WERI-Rb-1 (cell line): Measurements from ENCODE around the gene ASF1B.

Experiments used
- DNase-seq: peaks from one replicate; pipeline ENCODE4 v3.0.0-alpha.2; 2020
- H3K27ac ChIP-seq: fragments of 250-450 bp; sonication (Bioruptor Pico); 2 replicates; pipeline ENCODE4 v1.5.1; 2020; ENCODE audit warnings: mild to moderate bottlenecking, moderate library complexity
- H3K27me3 ChIP-seq: fragments of 250-450 bp; sonication (Bioruptor Pico); 2 replicates; pipeline ENCODE4 v1.5.1; 2021; ENCODE audit warnings: mild to moderate bottlenecking, low read depth, moderate library complexity; ENCODE audit not compliant: insufficient read depth, severe bottlenecking
- H3K36me3 ChIP-seq: fragments of 250-450 bp; sonication (Bioruptor Pico); 2 replicates; pipeline ENCODE4 v1.5.1; 2020; ENCODE audit warnings: mild to moderate bottlenecking, moderate library complexity
- H3K4me3 ChIP-seq: 2 replicates; pipeline ENCODE4 v1.5.1; 2011; ENCODE audit warnings: low read depth, mild to moderate bottlenecking, control low read depth, low read length
- H3K9me3 ChIP-seq: fragments of 250-450 bp; sonication (Bioruptor Pico); 2 replicates; pipeline ENCODE4 v1.5.1; 2021; ENCODE audit warnings: mild to moderate bottlenecking, moderate library complexity; ENCODE audit not compliant: severe bottlenecking
- TF ChIP-seq, protein P1 (sequence below): IDR thresholded peaks from 2 replicates; pipeline ENCODE4 v1.5.1; 2011; ENCODE audit warnings: low read depth, mild to moderate bottlenecking, control low read depth, inconsistent platforms, low read length

The ASF1B gene

DNA sequence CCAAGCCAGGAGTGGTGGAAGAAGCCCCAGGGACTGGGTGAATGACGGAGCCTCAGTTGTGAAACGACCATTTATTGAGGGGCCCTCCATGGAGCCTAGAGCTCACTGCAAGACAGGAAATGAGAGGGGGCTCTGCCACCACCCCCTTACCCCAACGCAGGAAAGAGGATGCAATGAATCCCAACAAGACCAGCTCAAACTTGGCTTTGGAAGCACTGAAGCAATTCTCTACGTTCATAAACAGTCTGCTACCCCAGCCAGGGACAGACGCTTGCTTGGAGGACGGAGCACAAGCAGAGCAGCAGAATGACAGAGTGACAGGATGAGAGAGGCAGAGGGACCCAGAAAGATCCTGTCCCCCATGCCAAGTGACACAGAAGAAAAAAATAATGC, 19.9 kb downstream of the ASF1B start:
- peak overlapping the region; percentile 56 for H3K4me3 ChIP-seq

GRCh38 chr19:14115756-14116155, 20.6 kb downstream of the ASF1B start:
- H3K27ac ChIP-seq: no peak overlapping the region
- no peak overlapping the region for H3K4me3 ChIP-seq
- H3K27me3 ChIP-seq: no peaks in the 10 kb centered on the region
- peaks cover 16% of the 10 kb centered on the region for H3K36me3 ChIP-seq
- TF ChIP-seq, protein P1, sequence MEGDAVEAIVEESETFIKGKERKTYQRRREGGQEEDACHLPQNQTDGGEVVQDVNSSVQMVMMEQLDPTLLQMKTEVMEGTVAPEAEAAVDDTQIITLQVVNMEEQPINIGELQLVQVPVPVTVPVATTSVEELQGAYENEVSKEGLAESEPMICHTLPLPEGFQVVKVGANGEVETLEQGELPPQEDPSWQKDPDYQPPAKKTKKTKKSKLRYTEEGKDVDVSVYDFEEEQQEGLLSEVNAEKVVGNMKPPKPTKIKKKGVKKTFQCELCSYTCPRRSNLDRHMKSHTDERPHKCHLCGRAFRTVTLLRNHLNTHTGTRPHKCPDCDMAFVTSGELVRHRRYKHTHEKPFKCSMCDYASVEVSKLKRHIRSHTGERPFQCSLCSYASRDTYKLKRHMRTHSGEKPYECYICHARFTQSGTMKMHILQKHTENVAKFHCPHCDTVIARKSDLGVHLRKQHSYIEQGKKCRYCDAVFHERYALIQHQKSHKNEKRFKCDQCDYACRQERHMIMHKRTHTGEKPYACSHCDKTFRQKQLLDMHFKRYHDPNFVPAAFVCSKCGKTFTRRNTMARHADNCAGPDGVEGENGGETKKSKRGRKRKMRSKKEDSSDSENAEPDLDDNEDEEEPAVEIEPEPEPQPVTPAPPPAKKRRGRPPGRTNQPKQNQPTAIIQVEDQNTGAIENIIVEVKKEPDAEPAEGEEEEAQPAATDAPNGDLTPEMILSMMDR: no peak
- no peak for DNase-seq
- no peaks in the 10 kb centered on the region for H3K9me3 ChIP-seq

More for the DNA sequence above, 19.9 kb downstream of the ASF1B start:
- DNase-seq: no peak
- peaks cover 19% of the 10 kb centered on the region for H3K36me3 ChIP-seq
- no peak overlapping the region; the same call in 1 of the 2 replicates for H3K27ac ChIP-seq
- no peaks in the 10 kb centered on the region for H3K9me3 ChIP-seq
- no peaks in the 10 kb centered on the region for H3K27me3 ChIP-seq
- TF ChIP-seq, protein P1: no peak

DNA sequence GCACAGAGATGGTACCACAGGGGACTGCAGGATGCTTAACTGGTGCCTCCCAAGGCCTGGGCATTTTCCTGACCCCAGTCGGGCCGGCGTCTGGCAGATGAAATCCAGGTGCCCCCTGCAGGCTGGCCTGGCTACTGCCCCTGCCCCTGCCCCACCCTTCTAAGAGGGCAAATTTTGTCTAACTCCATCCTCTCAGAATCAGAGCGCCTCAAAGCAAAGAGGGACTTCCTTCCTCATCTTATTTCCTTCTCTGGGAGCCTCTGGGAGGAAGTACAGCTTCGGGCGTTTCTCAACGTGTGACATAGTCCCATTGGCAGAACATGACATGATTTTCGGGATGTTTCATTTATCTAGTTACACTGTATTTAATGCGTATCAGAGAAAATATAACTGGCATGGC, 21.5 kb downstream of the ASF1B start:
- DNase-seq: peak; percentile 51
- Histone ChIP-seq H3K27me3 (no peaks in the 10 kb centered on the region), H3K4me3 (no peak overlapping the region), H3K36me3 (peaks cover 7% of the 10 kb centered on the region), H3K9me3 (no peaks in the 10 kb centered on the region), H3K27ac (no peak overlapping the region)
- TF ChIP-seq, protein P1: peak; percentile 60

- TF ChIP-seq, protein P1: no peak
- no peak overlapping the region for H3K4me3 ChIP-seq
These were observed 21.9 kb downstream of the ASF1B start for GRCh38 chr19:14114439-14114838.

GRCh38 chr19:14113762-14114414, 22.5 kb downstream of the ASF1B start:
- no peaks in the 10 kb centered on the region for H3K27me3 ChIP-seq
- DNase-seq: peak; percentile 39
- H3K4me3 ChIP-seq: no peak overlapping the region
- TF ChIP-seq, protein P1: peak; percentile 47
- no peaks in the 10 kb centered on the region; the same call in 1 of the 2 replicates for H3K36me3 ChIP-seq
- no peak overlapping the region; the same call in 1 of the 2 replicates for H3K27ac ChIP-seq
- no peaks in the 10 kb centered on the region for H3K9me3 ChIP-seq

More at GRCh38 chr19:14114439-14114838, 21.9 kb downstream of the ASF1B start:
- H3K27ac ChIP-seq: no peak overlapping the region
- DNase-seq: no peak
- H3K36me3 ChIP-seq: peaks cover 3% of the 10 kb centered on the region
- H3K27me3 ChIP-seq: no peaks in the 10 kb centered on the region
- no peaks in the 10 kb centered on the region for H3K9me3 ChIP-seq
